NCI-H446 (cell line): ENCODE results near the gene B3GAT3.
"Not testable (repeated sequence)": the region's sequence is repeated elsewhere in the genome, so short reads cannot be mapped to it uniquely, and the experiment has no call there.

Source experiments
- DNase-seq, 2 experiments: peaks; one replicate each; lab custom pipeline; 2025; lab: John Stamatoyannopoulos, UW

Gene B3GAT3

GRCh38 chr11:62645946-62646824 lies 24.4 kb upstream of the B3GAT3 start, which contains the start of gene GANAB:
TSS of gene GANAB (minus strand) at chr11:62646613. CDS start at chr11:62646599, 14 bp downstream.
- DNase-seq: peak; percentile 97 to 98

GRCh38 chr11:62645671-62645945 lies 23.8 kb upstream of the B3GAT3 start:
- no peak for DNase-seq

- no peak for DNase-seq
Observed at GRCh38 chr11:62644220-62644619, 22.4 kb upstream of the B3GAT3 start.

GRCh38 chr11:62632492-62632891 lies 10.7 kb upstream of the B3GAT3 start:
- no peak for DNase-seq

GRCh38 chr11:62627713-62628112 lies 5.9 kb upstream of the B3GAT3 start:
- no peak for DNase-seq

- DNase-seq: no peak
Observed at GRCh38 chr11:62622476-62623089, 797 bp upstream of the B3GAT3 start.

GRCh38 chr11:62621027-62621566 lies 689 bp downstream of the B3GAT3 start:
- DNase-seq: no peak

- DNase-seq: not testable (repeated sequence)
Observed at GRCh38 chr11:62616957-62617356, 4.8 kb downstream of the B3GAT3 start.

- DNase-seq: no peak
Observed at GRCh38 chr11:62615521-62615920, 6.3 kb downstream of the B3GAT3 start.

- no peak for DNase-seq
Observed at GRCh38 chr11:62614275-62614674, 7.5 kb downstream of the B3GAT3 start.

- no peak for DNase-seq
Observed at GRCh38 chr11:62613291-62613778, 8.5 kb downstream of the B3GAT3 start.

GRCh38 chr11:62612366-62613290 lies 9.2 kb downstream of the B3GAT3 start, which contains the start of the genes EML3 and ROM1:
TSS of gene EML3 (minus strand) at chr11:62612775. CDS start at chr11:62612457, 318 bp downstream.
TSS of gene ROM1 (plus strand) at chr11:62613257. CDS start at chr11:62613282, 25 bp downstream.
- DNase-seq: peak; percentile 46 to 80

- peak in 1 of 2 experiments; percentile 59 for DNase-seq
Observed at GRCh38 chr11:62611705-62612365, 10.0 kb downstream of the B3GAT3 start.

- no peak for DNase-seq
Observed at GRCh38 chr11:62610814-62611704, 10.7 kb downstream of the B3GAT3 start.

GRCh38 chr11:62610403-62610802 lies 11.4 kb downstream of the B3GAT3 start:
- DNase-seq: no peak

- DNase-seq: no peak
Observed at GRCh38 chr11:62608776-62609175, 13.0 kb downstream of the B3GAT3 start.

- DNase-seq: no peak
Observed at GRCh38 chr11:62607714-62608113, 14.1 kb downstream of the B3GAT3 start.

GRCh38 chr11:62605902-62606301 lies 15.9 kb downstream of the B3GAT3 start:
- DNase-seq: no peak

- DNase-seq: no peak
Observed at GRCh38 chr11:62605467-62605866, 16.3 kb downstream of the B3GAT3 start.

GRCh38 chr11:62604460-62605120 lies 17.2 kb downstream of the B3GAT3 start:
- DNase-seq: no peak
